ENCODE measurements around the gene WIZ. TPM values are rescaled to one million over a fixed set of nuclear protein-coding genes. Genes with fewer than 3 reads are reported as not detected.
A peak's percentile ranks its signal among the peaks of the same experiment; 100 is the strongest.
"Not testable (repeated sequence)": the region's sequence is repeated elsewhere in the genome, so short reads cannot be mapped to it uniquely, and the experiment has no call there.

WIZ gene
- polyA plus RNA-seq, 12 donors = 20.6 to 41.1 (median 25.5) TPM; not detected in 1

DNA sequence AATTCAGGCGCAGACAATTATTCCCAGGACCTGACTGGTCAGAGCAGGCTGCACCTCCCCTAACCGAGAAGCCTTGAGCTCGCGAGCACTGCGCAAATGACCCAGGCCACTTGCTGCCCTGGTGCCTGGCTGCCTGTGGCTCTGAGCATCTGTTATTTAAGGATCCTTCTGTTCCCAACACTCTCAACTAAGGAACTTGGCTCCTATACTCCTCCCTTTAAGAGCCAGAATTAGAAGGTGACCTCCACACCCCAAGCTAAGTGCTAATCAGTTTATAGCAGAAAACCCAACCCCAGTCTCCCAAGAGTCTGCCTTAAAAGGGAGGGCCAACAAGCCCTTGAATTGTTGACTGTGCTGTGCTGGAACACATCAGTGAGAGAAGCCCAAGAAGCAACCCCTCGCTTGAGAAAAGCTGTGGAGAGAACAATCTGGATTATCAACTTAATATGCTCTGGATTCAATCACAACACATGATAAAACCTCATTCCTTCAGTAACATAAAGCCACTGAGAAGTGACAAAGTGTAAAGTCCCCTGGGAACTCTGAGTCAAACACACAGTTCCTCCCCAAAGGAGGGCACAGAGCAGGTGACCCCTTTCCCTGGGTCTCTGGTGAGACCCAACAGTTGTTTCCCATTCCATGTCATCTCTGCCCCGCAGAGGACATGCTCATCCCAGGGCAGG, 45.5 kb downstream of the WIZ start:
- DNase-seq = no peak

DNA sequence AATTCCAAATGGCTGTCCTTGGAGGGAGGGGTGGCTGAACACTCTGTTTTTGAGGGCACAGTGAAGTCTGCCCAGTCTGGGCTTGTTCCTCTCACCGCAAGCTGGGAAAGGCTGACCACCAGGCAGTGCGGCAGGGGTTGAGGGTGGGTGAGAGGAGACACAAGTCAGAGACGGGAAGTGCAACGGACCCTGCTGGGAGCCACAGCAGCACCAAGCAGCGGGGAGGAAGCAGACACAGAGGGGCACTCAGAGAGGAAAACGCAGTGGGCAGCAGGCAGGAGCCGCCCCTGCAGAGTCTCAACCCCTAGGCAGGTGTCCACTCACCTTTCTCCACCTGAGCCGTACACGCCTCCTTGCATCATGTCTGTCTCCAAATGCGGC, 46.6 kb downstream of the WIZ start:
- DNase-seq = no peak

- no peak for DNase-seq
Measured at GRCh38 chr19:15402411-15403150, 47.2 kb downstream of the WIZ start.

DNA sequence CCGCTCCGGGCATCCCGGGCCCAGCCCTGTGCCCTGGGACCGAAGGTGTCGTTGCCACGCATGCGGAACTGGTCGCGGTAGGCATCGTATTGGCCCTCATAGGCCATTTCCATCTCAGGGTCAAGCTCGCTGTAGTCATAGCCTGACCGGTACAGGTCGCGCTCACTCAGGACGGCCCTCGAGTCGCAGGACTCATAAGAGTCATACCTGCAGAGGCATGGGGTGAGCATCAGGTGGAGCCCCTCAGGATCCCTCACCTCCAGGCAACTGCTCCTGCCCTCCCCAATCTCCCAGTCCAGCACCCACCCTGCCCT, 48.4 kb downstream of the WIZ start:
- DNase-seq = no peak

DNA sequence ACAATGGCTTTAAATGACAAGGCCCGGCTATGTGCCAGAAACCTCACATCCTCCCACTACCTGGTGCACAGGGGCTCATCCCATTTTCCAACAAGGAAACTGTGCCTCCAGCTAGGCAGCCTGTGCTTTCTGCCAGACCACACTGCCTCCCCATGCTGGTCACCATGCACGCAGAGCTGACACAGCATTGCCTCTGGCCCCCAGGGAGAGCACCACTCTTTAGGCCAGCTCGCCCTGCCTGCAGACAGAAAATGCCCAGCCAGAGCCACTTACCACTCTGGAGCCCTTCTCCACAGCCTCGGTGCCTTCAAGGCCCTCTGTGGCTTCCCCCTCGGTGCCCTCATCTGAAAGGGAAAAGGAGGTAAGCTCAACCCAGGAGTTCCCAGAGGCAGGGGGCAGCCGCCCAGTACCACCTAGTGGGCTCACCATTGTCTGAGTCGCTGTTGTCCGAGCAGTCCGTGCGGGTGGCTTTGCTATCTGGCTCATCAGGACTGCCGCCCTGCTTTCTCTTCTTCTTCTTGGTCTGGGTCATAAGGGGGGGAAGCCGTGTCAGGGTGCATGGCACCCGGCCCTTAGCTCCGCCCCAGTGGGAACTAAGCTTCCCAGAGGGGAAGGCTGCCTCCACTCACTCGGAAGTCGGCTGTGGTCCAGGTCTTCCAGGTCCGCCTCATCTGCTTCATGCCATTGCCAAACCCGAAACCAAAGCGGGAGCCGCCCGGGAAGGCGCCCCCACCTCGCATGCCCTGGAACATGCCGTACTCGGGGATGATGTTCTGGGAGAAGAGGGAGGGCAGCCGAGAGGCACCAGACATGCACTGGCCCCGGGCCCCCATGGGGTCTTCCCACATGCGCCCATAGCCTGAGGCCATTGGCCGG, 49.0 kb downstream of the WIZ start:
- no peak for DNase-seq

GRCh38 chr19:15399635-15400034, 50.1 kb downstream of the WIZ start:
- DNase-seq = no peak

GRCh38 chr19:15399234-15399515, 50.6 kb downstream of the WIZ start:
- DNase-seq = no peak

- no peak for DNase-seq
Measured at GRCh38 chr19:15398501-15399233, 51.1 kb downstream of the WIZ start.

DNA sequence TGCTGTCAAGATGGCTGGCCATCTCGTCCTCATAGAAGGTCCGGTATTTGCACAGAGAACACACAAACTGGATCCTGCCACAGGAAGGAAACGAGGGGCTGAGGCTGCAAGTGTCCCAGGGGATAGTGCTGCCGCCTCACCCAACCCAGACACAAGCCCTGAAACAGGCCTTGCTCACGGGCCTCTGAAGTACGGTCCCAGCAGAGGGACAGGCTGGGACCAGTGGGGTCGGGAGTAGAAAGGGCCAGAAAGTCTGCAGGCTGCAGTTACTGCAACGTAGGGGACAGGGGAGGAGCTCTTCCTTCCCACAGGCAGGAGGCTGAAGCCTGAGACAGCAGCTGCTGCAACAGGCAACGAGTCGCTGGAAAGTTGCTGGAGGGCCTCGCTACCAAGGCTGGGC, 52.0 kb downstream of the WIZ start:
- DNase-seq = no peak

GRCh38 chr19:15397236-15397635, 52.5 kb downstream of the WIZ start:
- no peak for DNase-seq

- DNase-seq = no peak
Measured at GRCh38 chr19:15396436-15396835, 53.3 kb downstream of the WIZ start.

GRCh38 chr19:15395251-15395650, 54.5 kb downstream of the WIZ start:
- not testable (repeated sequence) for DNase-seq

- no peak for DNase-seq
Measured at GRCh38 chr19:15394426-15394825, 55.3 kb downstream of the WIZ start.

DNA sequence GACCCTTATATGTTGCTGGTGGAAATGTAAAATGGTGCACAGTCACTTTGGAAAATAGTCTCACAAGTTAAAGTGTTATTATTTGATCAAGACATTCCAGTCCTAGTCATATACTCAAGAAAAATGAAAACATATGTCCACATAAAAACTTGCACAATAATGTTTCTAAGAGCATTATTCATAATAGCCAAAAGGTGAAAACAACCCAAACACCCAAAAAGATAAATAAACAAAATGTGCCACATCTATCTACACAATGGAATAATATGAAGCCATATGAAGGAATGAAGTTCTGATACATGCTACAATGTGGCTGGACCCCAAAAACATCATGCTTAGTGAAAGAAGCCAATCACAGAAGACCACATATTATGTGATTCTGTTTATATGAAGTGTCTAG, 55.8 kb downstream of the WIZ start:
- no peak for DNase-seq

DNA sequence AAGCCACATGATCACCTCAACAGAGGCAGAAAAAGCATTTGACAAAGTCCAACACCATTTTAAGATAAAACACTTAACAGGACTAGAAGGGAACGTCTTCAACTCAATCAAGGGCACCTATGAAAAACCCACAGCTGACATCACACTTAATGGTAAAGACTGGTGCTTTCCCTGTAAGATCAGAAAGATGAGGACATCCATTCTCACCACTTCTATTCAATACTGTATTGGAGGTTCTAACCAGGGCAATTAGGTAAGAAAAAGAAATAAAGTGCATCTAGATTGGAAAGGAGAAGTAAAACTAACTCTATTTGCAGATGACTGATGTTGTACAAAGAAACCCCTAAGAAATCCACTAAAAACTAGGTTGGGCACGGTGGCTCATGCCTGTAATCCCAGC, 58.9 kb downstream of the WIZ start:
- no peak for DNase-seq

GRCh38 chr19:15381864-15382263, 67.9 kb downstream of the WIZ start:
- DNase-seq = no peak

DNA sequence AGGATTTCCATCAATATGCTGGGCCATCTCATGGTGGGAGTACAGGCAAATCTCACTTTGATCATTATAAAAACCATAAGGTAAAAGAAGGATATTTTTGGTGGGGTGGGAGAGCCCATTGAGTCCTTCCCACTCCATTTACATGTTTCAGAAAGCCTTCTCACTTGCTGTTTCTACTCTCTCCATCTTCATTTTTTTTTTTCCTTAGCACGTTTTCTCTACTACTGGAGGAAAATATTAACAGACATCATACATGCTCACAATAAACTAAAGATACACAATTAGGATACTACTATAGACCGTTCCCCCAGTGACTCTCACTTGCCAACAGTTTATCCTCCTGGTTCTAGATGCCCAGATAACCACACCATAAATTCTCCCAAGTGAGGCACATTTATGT, 68.3 kb downstream of the WIZ start:
- no peak for DNase-seq

- peak; percentile 43 for DNase-seq
Measured at GRCh38 chr19:15379999-15380647, 69.6 kb downstream of the WIZ start.

DNA sequence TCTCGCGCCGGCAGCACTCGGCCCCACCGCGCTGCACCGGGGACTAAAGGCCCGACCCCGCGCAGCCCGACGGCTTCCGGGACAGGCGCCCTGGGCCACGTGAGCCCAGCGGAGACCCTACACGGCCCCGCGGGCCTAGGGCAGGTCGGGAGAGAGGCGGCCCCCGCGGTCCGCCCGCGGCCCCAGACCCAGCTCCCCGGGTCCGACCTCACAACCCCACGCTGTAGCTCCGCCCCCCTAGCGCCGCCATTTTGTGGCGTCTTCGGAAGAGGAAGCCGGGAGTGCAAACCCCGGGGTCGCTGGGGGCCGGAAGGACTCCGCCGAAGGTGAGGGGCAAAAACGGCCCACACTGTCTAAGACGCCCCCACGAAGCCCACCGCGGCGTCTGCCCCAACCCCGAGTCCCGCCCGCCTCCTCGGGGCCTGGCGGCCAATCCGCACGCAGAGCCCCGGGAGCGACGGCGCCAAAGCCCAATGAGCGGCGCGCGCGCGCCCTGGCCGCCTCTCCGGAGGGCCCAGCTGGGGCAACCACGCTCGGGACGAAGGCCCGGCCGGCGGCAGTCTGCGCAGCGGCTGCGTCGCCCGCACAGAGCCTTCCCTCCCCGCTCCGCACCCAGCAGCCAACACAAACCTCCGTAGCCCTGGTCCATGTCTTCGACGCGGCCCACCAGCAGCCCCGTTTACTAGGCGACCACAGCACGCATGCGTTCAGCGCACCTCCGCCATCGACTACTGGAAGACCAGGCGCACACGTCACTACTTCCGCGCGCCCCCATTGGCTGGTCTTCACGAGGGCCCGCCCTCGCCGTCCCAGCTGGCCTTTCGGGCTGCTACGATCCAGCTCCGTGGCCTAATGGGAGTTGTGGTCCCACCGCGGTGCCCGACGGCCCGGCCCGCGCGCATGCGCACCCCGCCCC, 70.4 kb downstream of the WIZ start, which contains the start of gene AKAP8:
Gene AKAP8 (minus strand): TSS at position 705 of the 916 bp plus-strand sequence. CDS start 56 bp downstream, at position 649.
- DNase-seq = peak; percentile 98

DNA sequence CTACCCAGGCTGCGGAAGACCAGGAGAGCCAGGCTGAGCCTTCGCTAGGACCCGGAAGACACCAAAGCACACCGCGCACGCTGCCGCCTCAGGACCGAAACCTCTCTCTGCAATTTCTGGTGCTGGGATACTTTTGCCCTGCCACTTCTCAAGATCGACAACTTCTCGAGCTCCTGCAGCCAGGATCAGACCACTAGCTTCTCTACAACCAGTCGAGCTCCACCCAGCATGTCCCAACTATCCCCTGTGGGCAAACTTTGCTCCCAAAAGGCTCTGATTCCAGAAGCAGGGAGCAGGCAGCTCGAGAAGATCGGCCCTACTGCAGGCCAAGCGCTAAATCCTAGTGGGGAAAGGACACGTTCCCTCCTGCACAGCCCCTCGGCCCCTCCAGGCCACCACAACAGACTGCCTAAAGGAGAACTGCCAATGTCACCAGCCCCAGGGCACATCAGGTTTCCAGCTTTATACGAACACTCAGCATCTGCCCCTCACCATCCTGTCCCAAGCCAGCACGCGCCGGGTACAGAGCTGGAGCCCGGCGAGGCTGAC, 71.1 kb downstream of the WIZ start:
- DNase-seq = peak; percentile 32

Data from muscle of arm (tissue), 12 donors.